ENCODE data around the gene EML3.

DNA sequence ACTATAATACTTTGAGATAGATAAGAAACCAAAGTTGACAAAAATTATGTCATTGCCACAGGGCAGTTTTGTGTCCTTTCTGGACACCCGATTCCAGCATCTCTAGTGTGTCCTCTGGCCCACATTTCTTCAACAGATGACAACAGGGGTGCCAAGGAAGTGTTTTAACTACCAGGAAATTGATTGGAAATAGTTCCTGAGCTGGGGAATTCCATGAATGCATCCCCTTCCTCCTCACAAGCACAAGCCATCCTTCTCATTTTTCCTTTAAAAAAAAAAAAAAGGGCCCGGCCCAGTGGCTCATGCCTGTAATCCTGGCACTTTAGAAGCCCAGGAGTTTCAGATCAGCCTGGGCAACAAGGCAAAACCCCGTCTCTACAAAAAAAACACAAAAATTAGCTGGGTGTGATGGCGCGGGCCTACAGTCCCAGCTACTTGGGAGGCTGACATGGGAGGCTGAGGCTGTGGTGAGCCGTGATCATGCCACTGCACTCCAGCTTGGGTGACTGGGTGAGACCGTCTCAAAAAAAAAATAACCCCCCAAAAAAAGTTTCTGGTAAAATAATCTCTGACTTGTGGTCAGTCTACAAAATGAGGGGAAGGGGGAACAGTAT, 10.0 kb upstream of the EML3 start:
- TF ChIP-seq, protein P1, sequence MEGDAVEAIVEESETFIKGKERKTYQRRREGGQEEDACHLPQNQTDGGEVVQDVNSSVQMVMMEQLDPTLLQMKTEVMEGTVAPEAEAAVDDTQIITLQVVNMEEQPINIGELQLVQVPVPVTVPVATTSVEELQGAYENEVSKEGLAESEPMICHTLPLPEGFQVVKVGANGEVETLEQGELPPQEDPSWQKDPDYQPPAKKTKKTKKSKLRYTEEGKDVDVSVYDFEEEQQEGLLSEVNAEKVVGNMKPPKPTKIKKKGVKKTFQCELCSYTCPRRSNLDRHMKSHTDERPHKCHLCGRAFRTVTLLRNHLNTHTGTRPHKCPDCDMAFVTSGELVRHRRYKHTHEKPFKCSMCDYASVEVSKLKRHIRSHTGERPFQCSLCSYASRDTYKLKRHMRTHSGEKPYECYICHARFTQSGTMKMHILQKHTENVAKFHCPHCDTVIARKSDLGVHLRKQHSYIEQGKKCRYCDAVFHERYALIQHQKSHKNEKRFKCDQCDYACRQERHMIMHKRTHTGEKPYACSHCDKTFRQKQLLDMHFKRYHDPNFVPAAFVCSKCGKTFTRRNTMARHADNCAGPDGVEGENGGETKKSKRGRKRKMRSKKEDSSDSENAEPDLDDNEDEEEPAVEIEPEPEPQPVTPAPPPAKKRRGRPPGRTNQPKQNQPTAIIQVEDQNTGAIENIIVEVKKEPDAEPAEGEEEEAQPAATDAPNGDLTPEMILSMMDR (IDR thresholded peaks at IDR 0.05): no peak
- TF ChIP-seq, protein P2, sequence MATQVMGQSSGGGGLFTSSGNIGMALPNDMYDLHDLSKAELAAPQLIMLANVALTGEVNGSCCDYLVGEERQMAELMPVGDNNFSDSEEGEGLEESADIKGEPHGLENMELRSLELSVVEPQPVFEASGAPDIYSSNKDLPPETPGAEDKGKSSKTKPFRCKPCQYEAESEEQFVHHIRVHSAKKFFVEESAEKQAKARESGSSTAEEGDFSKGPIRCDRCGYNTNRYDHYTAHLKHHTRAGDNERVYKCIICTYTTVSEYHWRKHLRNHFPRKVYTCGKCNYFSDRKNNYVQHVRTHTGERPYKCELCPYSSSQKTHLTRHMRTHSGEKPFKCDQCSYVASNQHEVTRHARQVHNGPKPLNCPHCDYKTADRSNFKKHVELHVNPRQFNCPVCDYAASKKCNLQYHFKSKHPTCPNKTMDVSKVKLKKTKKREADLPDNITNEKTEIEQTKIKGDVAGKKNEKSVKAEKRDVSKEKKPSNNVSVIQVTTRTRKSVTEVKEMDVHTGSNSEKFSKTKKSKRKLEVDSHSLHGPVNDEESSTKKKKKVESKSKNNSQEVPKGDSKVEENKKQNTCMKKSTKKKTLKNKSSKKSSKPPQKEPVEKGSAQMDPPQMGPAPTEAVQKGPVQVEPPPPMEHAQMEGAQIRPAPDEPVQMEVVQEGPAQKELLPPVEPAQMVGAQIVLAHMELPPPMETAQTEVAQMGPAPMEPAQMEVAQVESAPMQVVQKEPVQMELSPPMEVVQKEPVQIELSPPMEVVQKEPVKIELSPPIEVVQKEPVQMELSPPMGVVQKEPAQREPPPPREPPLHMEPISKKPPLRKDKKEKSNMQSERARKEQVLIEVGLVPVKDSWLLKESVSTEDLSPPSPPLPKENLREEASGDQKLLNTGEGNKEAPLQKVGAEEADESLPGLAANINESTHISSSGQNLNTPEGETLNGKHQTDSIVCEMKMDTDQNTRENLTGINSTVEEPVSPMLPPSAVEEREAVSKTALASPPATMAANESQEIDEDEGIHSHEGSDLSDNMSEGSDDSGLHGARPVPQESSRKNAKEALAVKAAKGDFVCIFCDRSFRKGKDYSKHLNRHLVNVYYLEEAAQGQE (IDR thresholded peaks at IDR 0.05): no peak
- no peak for TF ChIP-seq POLR2A (IDR thresholded peaks at IDR 0.05; ENCODE audit: low read length)
- TF ChIP-seq MYC (IDR thresholded peaks at IDR 0.05; ENCODE audit: borderline replicate concordance, low read length): no peak

Data from A549 (cell line).